C4-2B (cell line): ENCODE measurements around the gene PTPRD.

ENCODE experiments used
- H3K27ac ChIP-seq: fragments of 450-650 bp; 2 replicates; pipeline ENCODE4 v1.5.1; 2017
- ZFX ChIP-seq: fragments of 450-650 bp; IDR thresholded peaks from 2 replicates; pipeline ENCODE4 v1.6.1; 2017
- TF ChIP-seq, protein P1 (sequence below): fragments of 450-650 bp; conservative IDR thresholded peaks from 2 replicates; pipeline ENCODE4 v1.5.1; 2017; ENCODE audit warnings: mild to moderate bottlenecking

The PTPRD gene

DNA sequence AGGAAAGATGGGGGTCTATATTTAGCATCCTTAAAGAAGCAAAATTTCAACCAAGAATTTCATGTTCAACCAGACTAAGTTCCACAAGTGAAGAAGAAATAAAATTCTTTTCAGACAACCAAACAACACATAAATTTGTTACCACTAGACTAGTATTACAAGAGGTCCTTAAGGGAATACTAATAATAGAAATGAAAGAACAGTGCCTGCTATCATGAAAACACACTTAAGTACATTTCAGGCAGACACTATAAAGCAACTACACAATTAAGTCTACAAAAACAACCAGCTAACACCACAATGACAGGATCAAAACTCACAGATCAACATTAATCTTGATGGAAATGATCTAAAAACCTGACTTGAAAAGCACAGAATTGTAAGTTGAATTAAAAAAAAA, 477.2 kb downstream of the PTPRD start:
- H3K27ac ChIP-seq: no peak overlapping the region

DNA sequence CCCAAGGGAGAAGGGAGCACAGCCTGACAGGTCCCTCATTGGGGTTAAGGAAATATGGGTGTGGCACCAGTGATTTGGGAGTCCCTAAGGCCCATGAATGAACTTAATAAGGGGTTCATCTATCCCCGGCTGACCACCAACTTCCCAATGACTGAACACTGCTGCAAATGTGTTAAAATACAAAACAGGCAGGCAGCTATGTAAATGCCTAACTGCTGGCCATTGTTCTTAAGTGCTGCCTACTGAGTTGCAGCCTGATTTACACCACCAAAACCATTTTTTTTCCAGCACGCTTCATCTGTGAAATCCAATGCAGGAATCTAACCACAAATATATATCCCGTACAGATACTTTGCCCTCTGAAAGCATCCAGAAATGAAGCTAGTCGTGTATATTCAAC, 478.5 kb downstream of the PTPRD start:
- no peak overlapping the region for H3K27ac ChIP-seq

More for the DNA sequence above, 477.2 kb downstream of the PTPRD start:
- TF ChIP-seq, protein P1, sequence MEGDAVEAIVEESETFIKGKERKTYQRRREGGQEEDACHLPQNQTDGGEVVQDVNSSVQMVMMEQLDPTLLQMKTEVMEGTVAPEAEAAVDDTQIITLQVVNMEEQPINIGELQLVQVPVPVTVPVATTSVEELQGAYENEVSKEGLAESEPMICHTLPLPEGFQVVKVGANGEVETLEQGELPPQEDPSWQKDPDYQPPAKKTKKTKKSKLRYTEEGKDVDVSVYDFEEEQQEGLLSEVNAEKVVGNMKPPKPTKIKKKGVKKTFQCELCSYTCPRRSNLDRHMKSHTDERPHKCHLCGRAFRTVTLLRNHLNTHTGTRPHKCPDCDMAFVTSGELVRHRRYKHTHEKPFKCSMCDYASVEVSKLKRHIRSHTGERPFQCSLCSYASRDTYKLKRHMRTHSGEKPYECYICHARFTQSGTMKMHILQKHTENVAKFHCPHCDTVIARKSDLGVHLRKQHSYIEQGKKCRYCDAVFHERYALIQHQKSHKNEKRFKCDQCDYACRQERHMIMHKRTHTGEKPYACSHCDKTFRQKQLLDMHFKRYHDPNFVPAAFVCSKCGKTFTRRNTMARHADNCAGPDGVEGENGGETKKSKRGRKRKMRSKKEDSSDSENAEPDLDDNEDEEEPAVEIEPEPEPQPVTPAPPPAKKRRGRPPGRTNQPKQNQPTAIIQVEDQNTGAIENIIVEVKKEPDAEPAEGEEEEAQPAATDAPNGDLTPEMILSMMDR: no peak
- no peak for TF ChIP-seq ZFX

DNA sequence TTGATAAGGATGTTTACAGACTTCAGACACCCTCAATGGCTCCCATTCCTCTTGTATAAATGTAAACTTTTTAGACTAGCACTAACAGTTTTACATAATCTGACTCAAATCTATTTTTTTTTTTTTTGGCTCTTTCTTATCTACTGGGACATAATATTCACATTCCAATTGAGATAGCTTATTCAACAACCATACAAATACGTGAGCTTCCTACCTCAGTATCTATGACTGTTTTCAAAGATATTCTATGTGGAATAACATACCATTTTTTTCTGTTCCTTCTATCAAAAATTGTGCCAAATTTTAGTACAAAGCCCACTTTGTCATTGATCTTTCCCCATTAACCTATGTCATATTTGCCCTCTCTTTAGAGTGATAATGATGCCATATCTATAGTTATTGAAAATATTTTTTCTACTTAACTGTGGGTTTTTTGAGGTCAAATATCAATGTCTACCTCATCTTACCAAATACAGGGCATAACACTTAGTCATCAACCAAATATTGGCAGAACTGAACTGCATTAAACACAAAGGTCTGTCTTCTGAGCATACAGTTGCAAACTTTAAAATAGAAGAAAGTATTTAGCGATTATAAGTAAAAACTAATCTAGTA, 482.6 kb downstream of the PTPRD start:
- TF ChIP-seq, protein P1: no peak
- TF ChIP-seq ZFX: no peak
- H3K27ac ChIP-seq: no peak overlapping the region

More for the DNA sequence above, 478.5 kb downstream of the PTPRD start:
- TF ChIP-seq, protein P1: no peak
- no peak for TF ChIP-seq ZFX

DNA sequence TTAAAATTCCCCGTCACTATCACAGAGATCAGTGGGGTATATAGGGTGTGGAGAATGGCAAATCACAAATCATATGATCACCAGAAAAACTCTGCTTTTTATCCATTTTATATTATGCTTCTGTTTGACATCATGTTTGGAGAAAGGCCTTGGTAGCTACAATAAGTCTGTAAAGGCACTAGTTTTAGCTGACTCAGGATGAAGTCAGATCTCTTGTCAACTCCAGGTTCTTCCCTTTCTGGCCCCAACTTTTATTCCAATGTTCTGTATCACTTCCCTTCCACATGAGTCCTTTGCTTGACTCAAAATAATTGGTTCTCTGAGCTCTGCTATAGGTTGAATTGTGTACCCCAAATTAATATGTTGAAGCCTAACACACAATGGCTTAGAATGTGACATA, 484.9 kb downstream of the PTPRD start:
- TF ChIP-seq, protein P1: no peak
- TF ChIP-seq ZFX: no peak
- no peak overlapping the region for H3K27ac ChIP-seq

DNA sequence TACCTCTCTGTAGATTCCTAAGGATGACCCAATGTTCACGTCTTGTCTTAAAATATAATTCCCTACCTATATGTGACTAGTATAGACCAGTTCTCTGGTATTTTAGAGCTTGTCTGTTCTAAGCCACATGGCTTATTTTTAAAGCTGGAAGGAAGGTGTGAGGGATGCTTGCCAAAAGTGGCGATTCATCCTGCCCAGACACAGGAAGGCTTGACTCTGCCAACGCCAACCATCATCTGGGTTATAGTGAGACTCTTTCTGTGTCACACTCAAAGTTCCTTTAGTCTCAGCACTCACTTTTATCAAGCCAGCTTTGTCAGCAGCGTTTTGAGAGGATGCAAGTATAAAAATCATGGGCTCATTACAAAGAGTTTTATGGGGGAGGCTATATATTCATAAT, 500.0 kb downstream of the PTPRD start:
- no peak overlapping the region for H3K27ac ChIP-seq
- TF ChIP-seq, protein P1: no peak
- no peak for TF ChIP-seq ZFX

DNA sequence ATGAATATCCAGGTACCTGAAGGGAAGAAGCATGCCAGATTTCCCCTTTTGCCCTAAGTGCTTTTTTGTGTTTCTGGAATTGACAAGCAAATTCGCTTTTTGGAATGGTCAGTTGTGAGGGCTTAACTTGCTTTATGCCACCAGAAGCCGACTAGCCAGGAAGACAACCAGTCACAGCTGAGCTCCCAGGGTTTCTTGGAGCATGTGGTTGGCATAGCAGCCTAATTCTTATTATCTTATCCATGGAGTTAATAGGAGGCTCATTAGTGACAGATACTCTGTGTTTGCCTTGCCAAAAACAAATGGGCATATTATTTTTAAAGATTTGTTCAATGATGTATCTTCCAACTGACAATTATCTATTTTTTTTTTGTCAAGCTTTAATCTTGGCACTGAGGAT, 500.7 kb downstream of the PTPRD start:
- TF ChIP-seq, protein P1: no peak
- TF ChIP-seq ZFX: no peak
- H3K27ac ChIP-seq: no peak overlapping the region

DNA sequence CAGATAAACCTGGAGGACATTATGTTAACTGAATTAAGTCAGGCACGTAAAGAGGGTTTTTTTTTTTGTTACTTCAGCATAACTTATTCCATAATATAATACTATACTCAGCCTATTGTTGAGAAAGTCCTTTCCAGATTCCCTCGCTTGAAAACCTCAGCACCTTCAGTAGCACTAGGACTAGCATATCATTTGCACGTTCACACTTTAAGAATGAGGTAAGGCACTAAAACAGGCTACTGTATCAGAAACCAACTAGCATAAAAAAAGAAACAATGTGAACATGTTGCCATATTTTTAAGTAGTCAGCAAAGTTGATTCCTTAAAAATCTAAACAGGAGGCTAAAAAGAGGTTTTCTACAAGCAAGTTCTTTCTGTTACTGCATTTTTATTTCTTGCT, 504.0 kb downstream of the PTPRD start:
- H3K27ac ChIP-seq: no peak overlapping the region
- no peak for TF ChIP-seq ZFX
- TF ChIP-seq, protein P1: no peak
